ENCODE results near the gene CCNJ. TPM values are rescaled to one million over a fixed set of nuclear protein-coding genes. Genes with fewer than 3 reads are reported as not detected.
"Not testable (repeated sequence)": the region's sequence is repeated elsewhere in the genome, so short reads cannot be mapped to it uniquely, and the experiment has no call there.

Gene CCNJ
- total RNA-seq, 1 donor from 2014 or later: 2.4 TPM

DNA sequence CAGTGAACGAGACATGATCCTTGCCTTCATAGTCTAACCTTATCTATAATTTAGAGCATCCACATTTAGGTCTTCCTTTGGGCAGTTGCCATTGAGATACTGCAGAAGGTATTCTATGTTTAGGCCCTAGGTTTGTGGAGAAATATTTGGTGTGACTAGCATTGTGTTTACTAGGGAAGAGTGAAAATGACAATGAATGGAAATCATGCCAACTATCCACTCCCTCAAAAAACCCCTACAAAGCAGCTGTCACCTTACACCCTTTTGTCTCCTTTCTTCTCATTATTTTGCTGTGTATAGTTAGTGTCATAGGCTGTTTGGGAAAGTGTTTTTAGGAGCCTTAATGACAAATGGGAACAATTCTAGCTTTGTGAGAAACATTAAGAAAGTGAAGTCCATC is 3.2 kb downstream of the CCNJ start:
- TF ChIP-seq, protein P1, sequence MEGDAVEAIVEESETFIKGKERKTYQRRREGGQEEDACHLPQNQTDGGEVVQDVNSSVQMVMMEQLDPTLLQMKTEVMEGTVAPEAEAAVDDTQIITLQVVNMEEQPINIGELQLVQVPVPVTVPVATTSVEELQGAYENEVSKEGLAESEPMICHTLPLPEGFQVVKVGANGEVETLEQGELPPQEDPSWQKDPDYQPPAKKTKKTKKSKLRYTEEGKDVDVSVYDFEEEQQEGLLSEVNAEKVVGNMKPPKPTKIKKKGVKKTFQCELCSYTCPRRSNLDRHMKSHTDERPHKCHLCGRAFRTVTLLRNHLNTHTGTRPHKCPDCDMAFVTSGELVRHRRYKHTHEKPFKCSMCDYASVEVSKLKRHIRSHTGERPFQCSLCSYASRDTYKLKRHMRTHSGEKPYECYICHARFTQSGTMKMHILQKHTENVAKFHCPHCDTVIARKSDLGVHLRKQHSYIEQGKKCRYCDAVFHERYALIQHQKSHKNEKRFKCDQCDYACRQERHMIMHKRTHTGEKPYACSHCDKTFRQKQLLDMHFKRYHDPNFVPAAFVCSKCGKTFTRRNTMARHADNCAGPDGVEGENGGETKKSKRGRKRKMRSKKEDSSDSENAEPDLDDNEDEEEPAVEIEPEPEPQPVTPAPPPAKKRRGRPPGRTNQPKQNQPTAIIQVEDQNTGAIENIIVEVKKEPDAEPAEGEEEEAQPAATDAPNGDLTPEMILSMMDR (IDR thresholded peaks at IDR 0.05; ENCODE audit: borderline replicate concordance): no peak
- Histone ChIP-seq H3K36me3 (peaks cover 8% of the 10 kb centered on the region), H3K27me3 (ENCODE audit: low read depth) (no peaks in the 10 kb centered on the region), H3K4me3 (no peak overlapping the region), H3K27ac (replicated peaks) (no peak overlapping the region), H3K4me1 (peaks cover 25% of the 10 kb centered on the region), H3K9me3 (replicated peaks) (no peaks in the 10 kb centered on the region)
- intact Hi-C loops (cut with micrococcal nuclease): no loop called here
- no peak for DNase-seq

DNA sequence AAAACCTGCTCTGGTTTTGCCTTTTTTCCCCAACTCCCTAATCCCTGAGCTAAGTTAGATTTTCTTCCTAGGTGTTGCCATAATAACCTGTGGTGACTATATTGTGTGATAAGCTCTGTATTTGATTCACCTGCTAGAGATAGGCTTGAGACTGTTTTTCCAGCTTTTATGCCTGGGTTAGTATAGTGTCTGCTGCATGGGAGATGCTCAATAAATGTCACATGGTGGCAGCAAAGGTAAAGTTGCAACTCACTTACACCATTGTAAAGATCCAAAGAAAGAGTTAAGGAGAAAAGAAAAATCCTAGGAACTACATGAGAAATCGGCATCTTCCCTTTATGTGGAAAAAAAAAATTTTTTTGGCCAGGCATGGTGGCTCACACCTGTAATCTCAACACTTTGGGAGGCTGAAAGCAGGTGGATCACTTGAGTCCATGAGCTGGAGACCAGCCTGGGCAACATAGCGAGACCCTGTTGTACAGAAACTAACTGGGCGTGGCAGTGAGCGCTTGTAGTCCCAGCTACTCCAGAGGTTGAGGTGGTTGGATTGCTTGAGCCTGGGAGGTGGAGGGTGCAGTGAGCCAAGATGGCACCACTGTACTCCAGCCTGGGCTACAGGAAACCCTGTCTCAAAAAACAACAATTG is 3.7 kb downstream of the CCNJ start:
- H3K27me3 ChIP-seq (ENCODE audit: low read depth): no peaks in the 10 kb centered on the region
- TF ChIP-seq, protein P1 (IDR thresholded peaks at IDR 0.05; ENCODE audit: borderline replicate concordance): no peak
- intact Hi-C loops (cut with micrococcal nuclease): no loop called here
- peaks cover 14% of the 10 kb centered on the region for H3K36me3 ChIP-seq
- no peak for DNase-seq
- H3K4me3 ChIP-seq: no peak overlapping the region
- H3K27ac ChIP-seq (replicated peaks): no peak overlapping the region
- peaks cover 25% of the 10 kb centered on the region for H3K4me1 ChIP-seq
- no peaks in the 10 kb centered on the region for H3K9me3 ChIP-seq (replicated peaks)

DNA sequence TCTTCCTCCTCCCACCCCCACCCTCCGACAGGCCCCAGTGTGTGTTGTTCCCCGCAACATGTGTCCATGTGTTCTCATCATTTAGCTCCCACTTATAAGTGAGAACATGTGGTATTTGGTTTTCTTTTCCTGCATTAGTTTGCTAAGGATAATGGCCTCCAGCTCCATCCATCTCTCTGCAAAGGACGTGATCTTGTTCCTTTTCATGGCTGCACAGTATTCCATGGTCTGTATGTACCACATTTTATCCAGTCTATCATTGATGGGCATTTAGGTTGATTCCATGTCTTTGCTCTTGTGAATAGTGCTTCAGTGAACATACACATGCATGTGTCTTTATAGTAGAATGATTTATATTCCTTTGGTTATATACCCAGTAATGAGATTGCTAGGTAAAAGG is 4.5 kb downstream of the CCNJ start:
- H3K27ac ChIP-seq (replicated peaks); H3K27me3 ChIP-seq (ENCODE audit: low read depth); intact Hi-C loops (cut with micrococcal nuclease); DNase-seq; H3K4me3 ChIP-seq; H3K9me3 ChIP-seq (replicated peaks): not testable (repeated sequence)
- peaks cover 21% of the 10 kb centered on the region for H3K4me1 ChIP-seq
- H3K36me3 ChIP-seq: peaks cover 14% of the 10 kb centered on the region

DNA sequence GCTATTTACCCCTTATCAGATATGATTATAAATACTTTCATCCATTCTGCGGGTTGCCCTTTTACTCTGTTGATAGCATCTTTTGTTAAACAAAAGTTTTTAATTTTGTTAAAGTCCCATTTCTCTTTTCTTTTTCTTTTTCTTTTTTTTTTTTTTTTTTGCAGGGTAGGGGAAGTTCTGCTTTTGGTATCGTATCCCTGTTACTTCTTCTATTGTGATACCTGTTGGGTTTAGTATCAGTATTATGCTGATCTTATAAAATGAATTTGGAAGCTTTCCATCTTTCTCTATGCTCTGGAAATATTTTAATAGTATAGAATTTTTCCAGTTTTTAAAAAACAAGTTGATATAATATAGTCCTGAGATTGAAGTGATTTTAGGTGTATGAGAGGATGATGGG is 6.0 kb downstream of the CCNJ start:
- H3K27me3 ChIP-seq (ENCODE audit: low read depth): no peaks in the 10 kb centered on the region
- no peaks in the 10 kb centered on the region for H3K9me3 ChIP-seq (replicated peaks)
- TF ChIP-seq, protein P1 (IDR thresholded peaks at IDR 0.05; ENCODE audit: borderline replicate concordance): no peak
- DNase-seq: no peak
- no peak overlapping the region for H3K27ac ChIP-seq (replicated peaks)
- peaks cover 14% of the 10 kb centered on the region for H3K36me3 ChIP-seq
- H3K4me3 ChIP-seq: no peak overlapping the region
- peaks cover 8% of the 10 kb centered on the region for H3K4me1 ChIP-seq
- intact Hi-C loops (cut with micrococcal nuclease): no loop called here

DNA sequence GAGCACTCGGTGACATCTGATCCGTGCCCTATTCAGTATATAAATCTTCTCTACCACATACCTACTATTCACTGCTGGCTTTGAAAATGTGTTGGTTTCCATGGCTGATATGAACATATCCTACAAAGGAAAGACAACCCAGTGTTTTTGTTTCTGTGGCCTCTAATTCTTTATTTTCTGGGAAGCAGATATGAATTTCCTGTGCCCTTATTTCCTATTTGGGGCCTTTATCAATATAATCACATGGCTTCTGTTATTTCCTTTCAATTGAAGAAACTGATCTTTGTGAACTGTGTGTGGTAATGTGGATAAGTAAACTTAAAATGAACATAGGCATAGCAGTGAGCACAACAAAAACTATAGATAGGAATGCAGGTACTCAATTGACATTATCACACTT is 10.6 kb downstream of the CCNJ start:
- Histone ChIP-seq H3K27me3 (ENCODE audit: low read depth) (no peaks in the 10 kb centered on the region), H3K4me3 (no peak overlapping the region), H3K27ac (replicated peaks) (no peak overlapping the region), H3K36me3 (peaks cover 41% of the 10 kb centered on the region), H3K4me1 (no peaks in the 10 kb centered on the region), H3K9me3 (replicated peaks) (no peaks in the 10 kb centered on the region)
- no peak for DNase-seq
- TF ChIP-seq, protein P1 (IDR thresholded peaks at IDR 0.05; ENCODE audit: borderline replicate concordance): no peak
- intact Hi-C loops (cut with micrococcal nuclease): no loop called here

DNA sequence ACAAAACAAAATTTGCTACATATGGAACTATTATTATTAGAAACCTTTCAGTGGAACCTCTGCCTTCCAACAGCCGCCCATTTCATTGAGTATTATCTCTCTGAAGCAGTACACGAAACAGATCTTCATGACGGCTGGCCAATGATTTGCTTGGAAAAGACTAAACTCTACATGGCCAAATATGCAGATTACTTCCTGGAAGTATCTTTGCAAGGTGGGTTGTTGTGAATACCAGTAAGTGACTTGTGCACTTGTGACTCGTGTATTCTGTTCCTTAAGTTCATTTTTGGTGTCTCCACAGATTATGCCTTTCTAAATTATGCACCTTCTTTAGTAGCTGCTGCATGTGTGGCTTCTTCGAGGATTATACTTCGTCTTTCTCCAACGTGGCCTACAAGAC is 13.4 kb downstream of the CCNJ start:
- intact Hi-C loops (cut with micrococcal nuclease): no loop called here
- no peaks in the 10 kb centered on the region for H3K4me1 ChIP-seq
- no peak for DNase-seq
- H3K27me3 ChIP-seq (ENCODE audit: low read depth): no peaks in the 10 kb centered on the region
- H3K4me3 ChIP-seq: no peak overlapping the region
- TF ChIP-seq, protein P1 (IDR thresholded peaks at IDR 0.05; ENCODE audit: borderline replicate concordance): no peak
- H3K9me3 ChIP-seq (replicated peaks): no peaks in the 10 kb centered on the region
- H3K27ac ChIP-seq (replicated peaks): no peak overlapping the region
- peaks cover 42% of the 10 kb centered on the region for H3K36me3 ChIP-seq
